NT2/D1 (cell line): Measurements from ENCODE around the gene VMO1.

Experiments
- DNase-seq: peaks from one replicate; pipeline ENCODE4 v3.0.0-alpha.2; 2011; ENCODE audit warnings: low read depth, low spot score
- H3K27me3 ChIP-seq: 2 replicates; pipeline ENCODE4 v1.6.0; 2011; ENCODE audit warnings: mild to moderate bottlenecking; ENCODE audit not compliant: insufficient read length, insufficient read depth
- H3K36me3 ChIP-seq: 2 replicates; pipeline ENCODE4 v1.6.1; 2011; ENCODE audit warnings: mild to moderate bottlenecking, low read length, mixed read lengths; ENCODE audit not compliant: insufficient read depth, insufficient read length
- H3K4me1 ChIP-seq: 2 replicates; pipeline ENCODE4 v1.5.1; 2011; ENCODE audit not compliant: insufficient read depth, insufficient read length
- H3K4me3 ChIP-seq: 2 replicates; pipeline ENCODE4 v1.5.1; 2011; ENCODE audit warnings: low read depth; ENCODE audit not compliant: insufficient read length
- H3K9ac ChIP-seq: 2 replicates; pipeline ENCODE4 v1.6.0; 2011; ENCODE audit warnings: low read depth; ENCODE audit not compliant: insufficient read length
- H3K9me3 ChIP-seq: 2 replicates; pipeline ENCODE4 v1.5.1; 2011; ENCODE audit warnings: mild to moderate bottlenecking, low read length; ENCODE audit not compliant: insufficient read depth
- SUZ12 ChIP-seq: IDR thresholded peaks from 2 replicates; pipeline ENCODE4 v1.6.1; 2011; ENCODE audit not compliant: insufficient read length, insufficient read depth; ENCODE audit errors: extremely low read depth
- YY1 ChIP-seq: IDR thresholded peaks from 2 replicates; pipeline ENCODE4 v1.6.1; 2011; ENCODE audit not compliant: insufficient read length, insufficient read depth
- ZNF274 ChIP-seq: IDR thresholded peaks from 2 replicates; pipeline ENCODE4 v1.6.1; 2011; ENCODE audit warnings: mild to moderate bottlenecking, low read depth, low read length

Gene VMO1

GRCh38 chr17:4785311-4786105, 656 bp downstream of the VMO1 start:
- Histone ChIP-seq H3K4me1 (peaks cover 6% of the 10 kb centered on the region), H3K4me3 (peak overlapping the region; percentile 9), H3K9me3 (no peaks in the 10 kb centered on the region), H3K36me3 (no peaks in the 10 kb centered on the region), H3K27me3 (peaks cover 40% of the 10 kb centered on the region), H3K9ac (no peak overlapping the region)
- TF ChIP-seq SUZ12 (no peak), ZNF274 (no peak), YY1 (no peak)
- DNase-seq = no peak

- Histone ChIP-seq H3K9me3 (no peaks in the 10 kb centered on the region), H3K4me1 (peaks cover 4% of the 10 kb centered on the region), H3K9ac (no peak overlapping the region), H3K4me3 (no peak overlapping the region), H3K36me3 (no peaks in the 10 kb centered on the region), H3K27me3 (peaks cover 41% of the 10 kb centered on the region)
- TF ChIP-seq ZNF274 = no peak
- no peak for TF ChIP-seq YY1
- no peak for TF ChIP-seq SUZ12
- no peak for DNase-seq
These were observed 3.5 kb downstream of the VMO1 start for GRCh38 chr17:4782652-4783051.

- DNase-seq = no peak
- no peak overlapping the region for H3K9ac ChIP-seq
- H3K36me3 ChIP-seq = no peaks in the 10 kb centered on the region
- TF ChIP-seq ZNF274 (no peak), SUZ12 (no peak), YY1 (no peak)
- peaks cover 2% of the 10 kb centered on the region for H3K4me1 ChIP-seq
- no peaks in the 10 kb centered on the region for H3K9me3 ChIP-seq
- H3K27me3 ChIP-seq = peaks cover 26% of the 10 kb centered on the region
- H3K4me3 ChIP-seq = no peak overlapping the region
These were observed 5.7 kb downstream of the VMO1 start for GRCh38 chr17:4780325-4780955.

- Histone ChIP-seq H3K9me3 (no peaks in the 10 kb centered on the region), H3K9ac (no peak overlapping the region), H3K27me3 (peaks cover 5% of the 10 kb centered on the region), H3K4me1 (no peaks in the 10 kb centered on the region), H3K4me3 (no peak overlapping the region), H3K36me3 (no peaks in the 10 kb centered on the region)
- TF ChIP-seq ZNF274 = no peak
- no peak for TF ChIP-seq YY1
- no peak for TF ChIP-seq SUZ12
- no peak for DNase-seq
These were observed 8.0 kb downstream of the VMO1 start for GRCh38 chr17:4777969-4778760.

- Histone ChIP-seq H3K4me1 (peaks cover 3% of the 10 kb centered on the region), H3K36me3 (no peaks in the 10 kb centered on the region), H3K9me3 (no peaks in the 10 kb centered on the region), H3K9ac (no peak overlapping the region), H3K4me3 (no peak overlapping the region), H3K27me3 (no peaks in the 10 kb centered on the region)
- no peak for DNase-seq
- TF ChIP-seq SUZ12 (no peak), YY1 (no peak), ZNF274 (no peak)
These were observed 13.9 kb downstream of the VMO1 start for GRCh38 chr17:4772235-4772613.

- no peaks in the 10 kb centered on the region for H3K27me3 ChIP-seq
- no peaks in the 10 kb centered on the region for H3K36me3 ChIP-seq
- no peaks in the 10 kb centered on the region for H3K9me3 ChIP-seq
- no peak within 1 kb of the TSS for H3K4me3 ChIP-seq
- H3K9ac ChIP-seq = no peak within 1 kb of the TSS
- no peak for DNase-seq
- TF ChIP-seq YY1 = no peak
- no peak for TF ChIP-seq SUZ12
- TF ChIP-seq ZNF274 = no peak
- H3K4me1 ChIP-seq = peaks cover 3% of the 10 kb centered on the region
These were observed 14.5 kb downstream of the VMO1 start, which contains the start of gene TM4SF5 for GRCh38 chr17:4771519-4772234. TM4SF5 (plus strand) TSS chr17:4771886; CDS start chr17:4771923, 37 bp downstream.
